Hematopoietic multipotent progenitor cell treated with erythropoietin and hydrocortisone succinate and interleukin-3 and kit ligand, for 6 days (in vitro differentiated cells): ENCODE data around the gene TSKU.
"Not testable (repeated sequence)": the region's sequence is repeated elsewhere in the genome, so short reads cannot be mapped to it uniquely, and the experiment has no call there.

Experiments
- DNase-seq: peaks from one replicate; pipeline ENCODE4 v3.0.0-alpha.2; 2015

TSKU gene

GRCh38 chr11:76789443-76789719 is 6.2 kb downstream of the TSKU start:
- no peak for DNase-seq

GRCh38 chr11:76790251-76790650 is 7.1 kb downstream of the TSKU start:
- DNase-seq, result no peak

- DNase-seq, result not testable (repeated sequence)
These were observed 8.0 kb downstream of the TSKU start for GRCh38 chr11:76791002-76791770.

- DNase-seq, result peak; percentile 37
These were observed 8.7 kb downstream of the TSKU start for GRCh38 chr11:76791861-76792260.

GRCh38 chr11:76792505-76793264 is 9.5 kb downstream of the TSKU start:
- DNase-seq, result no peak

GRCh38 chr11:76793391-76794291 is 10.5 kb downstream of the TSKU start:
- no peak for DNase-seq

GRCh38 chr11:76794371-76795289 is 11.5 kb downstream of the TSKU start:
- DNase-seq, result no peak

- no peak for DNase-seq
These were observed 12.3 kb downstream of the TSKU start for GRCh38 chr11:76795290-76795935.

- DNase-seq, result no peak
These were observed 12.8 kb downstream of the TSKU start for GRCh38 chr11:76795936-76796441.

GRCh38 chr11:76796511-76797198 is 13.5 kb downstream of the TSKU start:
- DNase-seq, result no peak

GRCh38 chr11:76797341-76798201 is 14.4 kb downstream of the TSKU start:
- no peak for DNase-seq

- DNase-seq, result no peak
These were observed 15.0 kb downstream of the TSKU start for GRCh38 chr11:76798202-76798581.

GRCh38 chr11:76798671-76799065 is 15.5 kb downstream of the TSKU start:
- DNase-seq, result no peak

GRCh38 chr11:76799066-76799804 is 16.1 kb downstream of the TSKU start:
- peak; percentile 86 for DNase-seq

- DNase-seq, result no peak
These were observed 17.5 kb downstream of the TSKU start for GRCh38 chr11:76800466-76801200.

- no peak for DNase-seq
These were observed 18.1 kb downstream of the TSKU start for GRCh38 chr11:76801225-76801624.

GRCh38 chr11:76801736-76802135 is 18.6 kb downstream of the TSKU start:
- no peak for DNase-seq

GRCh38 chr11:76802151-76802550 is 19.0 kb downstream of the TSKU start:
- no peak for DNase-seq

GRCh38 chr11:76802621-76803020 is 19.5 kb downstream of the TSKU start:
- no peak for DNase-seq
